Measurements from ENCODE around the gene TEAD2. TPM values are rescaled to one million over a fixed set of nuclear protein-coding genes. Genes with fewer than 3 reads are reported as not detected.

The TEAD2 gene
- polyA plus RNA-seq, 1 donor from 2014 or later: 1.0 TPM

- Histone ChIP-seq H3K9ac (ENCODE audit: low read length) (no peak overlapping the region), H4K20me1 (ENCODE audit: insufficient read depth) (no peaks in the 10 kb centered on the region), H3K4me2 (ENCODE audit: low read length) (no peak overlapping the region), H2AFZ (ENCODE audit: low read depth, low read length) (no peak overlapping the region), H3K27me3 (ENCODE audit: insufficient read depth, low read depth, low read length) (no peaks in the 10 kb centered on the region), H3K36me3 (ENCODE audit: insufficient read depth, low read length) (no peaks in the 10 kb centered on the region), H3K9me2 (ENCODE audit: insufficient read depth, low read length) (no peaks in the 10 kb centered on the region), H3F3A (ENCODE audit: insufficient read depth, low read length, poor library complexity, severe bottlenecking) (no peaks in the 10 kb centered on the region), H3K4me3 (ENCODE audit: low read length) (peak overlapping the region; percentile 59), H3K9me3 (ENCODE audit: low read length) (no peaks in the 10 kb centered on the region), H3K79me2 (replicated peaks; ENCODE audit: insufficient read depth, low read length) (no peaks in the 10 kb centered on the region), H3K27ac (ENCODE audit: low read length) (no peak overlapping the region)
- TF ChIP-seq EZH2 (IDR thresholded peaks at IDR 0.05; ENCODE audit: borderline replicate concordance, insufficient read depth, low read length, poor library complexity, severe bottlenecking) (no peak), REST (IDR thresholded peaks at IDR 0.05; ENCODE audit: borderline replicate concordance) (no peak), POLR2AphosphoS5 (IDR thresholded peaks at IDR 0.05) (no peak), CTCF (IDR thresholded peaks at IDR 0.05; ENCODE audit: poor library complexity, severe bottlenecking) (no peak), MXI1 (conservative IDR thresholded peaks at IDR 0.05; ENCODE audit: poor library complexity, severe bottlenecking) (no peak), TAF1 (IDR thresholded peaks at IDR 0.05; ENCODE audit: low read depth) (no peak), EP300 (conservative IDR thresholded peaks at IDR 0.05; ENCODE audit: poor library complexity, severe bottlenecking) (no peak), SMC3 (conservative IDR thresholded peaks at IDR 0.05; ENCODE audit: poor library complexity) (no peak), RAD21 (conservative IDR thresholded peaks at IDR 0.05) (no peak)
Measured at GRCh38 chr19:49338691-49339300, 23.4 kb downstream of the TEAD2 start.

- H4K20me1 ChIP-seq (ENCODE audit: insufficient read depth): no peaks in the 10 kb centered on the region
- no peak overlapping the region for H3K4me3 ChIP-seq (ENCODE audit: low read length)
- TF ChIP-seq SMC3 (conservative IDR thresholded peaks at IDR 0.05; ENCODE audit: poor library complexity) (no peak), REST (IDR thresholded peaks at IDR 0.05; ENCODE audit: borderline replicate concordance) (no peak), MXI1 (conservative IDR thresholded peaks at IDR 0.05; ENCODE audit: poor library complexity, severe bottlenecking) (no peak), TAF1 (IDR thresholded peaks at IDR 0.05; ENCODE audit: low read depth) (no peak), EZH2 (IDR thresholded peaks at IDR 0.05; ENCODE audit: borderline replicate concordance, insufficient read depth, low read length, poor library complexity, severe bottlenecking) (no peak), EP300 (conservative IDR thresholded peaks at IDR 0.05; ENCODE audit: poor library complexity, severe bottlenecking) (no peak), POLR2AphosphoS5 (IDR thresholded peaks at IDR 0.05) (no peak), CTCF (IDR thresholded peaks at IDR 0.05; ENCODE audit: poor library complexity, severe bottlenecking) (no peak), RAD21 (conservative IDR thresholded peaks at IDR 0.05) (no peak)
- no peak overlapping the region for H3K9ac ChIP-seq (ENCODE audit: low read length)
- H3F3A ChIP-seq (ENCODE audit: insufficient read depth, low read length, poor library complexity, severe bottlenecking): no peaks in the 10 kb centered on the region
- H3K27ac ChIP-seq (ENCODE audit: low read length): no peak overlapping the region
- no peaks in the 10 kb centered on the region for H3K27me3 ChIP-seq (ENCODE audit: insufficient read depth, low read depth, low read length)
- no peak overlapping the region for H2AFZ ChIP-seq (ENCODE audit: low read depth, low read length)
- H3K79me2 ChIP-seq (replicated peaks; ENCODE audit: insufficient read depth, low read length): no peaks in the 10 kb centered on the region
- H3K9me3 ChIP-seq (ENCODE audit: low read length): no peaks in the 10 kb centered on the region
- H3K9me2 ChIP-seq (ENCODE audit: insufficient read depth, low read length): no peaks in the 10 kb centered on the region
- H3K36me3 ChIP-seq (ENCODE audit: insufficient read depth, low read length): no peaks in the 10 kb centered on the region
- no peak overlapping the region for H3K4me2 ChIP-seq (ENCODE audit: low read length)
Measured at GRCh38 chr19:49338023-49338677, 24.1 kb downstream of the TEAD2 start.

Data from neural cell (in vitro differentiated cells).